ENCODE data around the gene LRRC75A.

DNA sequence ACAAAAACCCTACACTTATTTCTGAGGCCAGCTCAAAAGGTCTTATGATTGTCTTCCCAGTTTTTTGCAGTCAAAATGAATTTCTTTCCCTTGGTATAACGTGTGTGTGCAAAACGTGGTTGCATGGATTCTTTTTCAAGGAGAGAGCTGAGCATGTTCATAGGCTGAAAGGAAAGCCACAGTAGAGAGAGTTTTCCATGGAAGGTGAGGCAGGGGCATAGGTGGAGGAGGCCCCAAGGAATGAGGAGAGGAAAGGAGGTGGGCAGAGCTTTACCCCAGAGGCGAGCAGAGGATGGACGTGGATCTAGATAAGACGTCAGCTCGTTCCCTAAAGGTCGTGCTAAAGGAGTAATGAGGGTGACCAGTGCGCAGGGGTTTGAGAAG is 53.8 kb downstream of the LRRC75A start:
- TF ChIP-seq, protein P1, sequence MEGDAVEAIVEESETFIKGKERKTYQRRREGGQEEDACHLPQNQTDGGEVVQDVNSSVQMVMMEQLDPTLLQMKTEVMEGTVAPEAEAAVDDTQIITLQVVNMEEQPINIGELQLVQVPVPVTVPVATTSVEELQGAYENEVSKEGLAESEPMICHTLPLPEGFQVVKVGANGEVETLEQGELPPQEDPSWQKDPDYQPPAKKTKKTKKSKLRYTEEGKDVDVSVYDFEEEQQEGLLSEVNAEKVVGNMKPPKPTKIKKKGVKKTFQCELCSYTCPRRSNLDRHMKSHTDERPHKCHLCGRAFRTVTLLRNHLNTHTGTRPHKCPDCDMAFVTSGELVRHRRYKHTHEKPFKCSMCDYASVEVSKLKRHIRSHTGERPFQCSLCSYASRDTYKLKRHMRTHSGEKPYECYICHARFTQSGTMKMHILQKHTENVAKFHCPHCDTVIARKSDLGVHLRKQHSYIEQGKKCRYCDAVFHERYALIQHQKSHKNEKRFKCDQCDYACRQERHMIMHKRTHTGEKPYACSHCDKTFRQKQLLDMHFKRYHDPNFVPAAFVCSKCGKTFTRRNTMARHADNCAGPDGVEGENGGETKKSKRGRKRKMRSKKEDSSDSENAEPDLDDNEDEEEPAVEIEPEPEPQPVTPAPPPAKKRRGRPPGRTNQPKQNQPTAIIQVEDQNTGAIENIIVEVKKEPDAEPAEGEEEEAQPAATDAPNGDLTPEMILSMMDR (IDR thresholded peaks at IDR 0.05) = no peak
- no peak for TF ChIP-seq POLR2A (IDR thresholded peaks at IDR 0.05)
